T-helper 22 cell (primary cell): ENCODE data around the gene CYB5B.

Source experiments
- DNase-seq: peaks from one replicate; pipeline ENCODE4 v3.0.0-alpha.2; 2020; ENCODE audit warnings: low read depth

The CYB5B gene

GRCh38 chr16:69444873-69445517 lies 20.6 kb downstream of the CYB5B start:
- no peak for DNase-seq

DNA sequence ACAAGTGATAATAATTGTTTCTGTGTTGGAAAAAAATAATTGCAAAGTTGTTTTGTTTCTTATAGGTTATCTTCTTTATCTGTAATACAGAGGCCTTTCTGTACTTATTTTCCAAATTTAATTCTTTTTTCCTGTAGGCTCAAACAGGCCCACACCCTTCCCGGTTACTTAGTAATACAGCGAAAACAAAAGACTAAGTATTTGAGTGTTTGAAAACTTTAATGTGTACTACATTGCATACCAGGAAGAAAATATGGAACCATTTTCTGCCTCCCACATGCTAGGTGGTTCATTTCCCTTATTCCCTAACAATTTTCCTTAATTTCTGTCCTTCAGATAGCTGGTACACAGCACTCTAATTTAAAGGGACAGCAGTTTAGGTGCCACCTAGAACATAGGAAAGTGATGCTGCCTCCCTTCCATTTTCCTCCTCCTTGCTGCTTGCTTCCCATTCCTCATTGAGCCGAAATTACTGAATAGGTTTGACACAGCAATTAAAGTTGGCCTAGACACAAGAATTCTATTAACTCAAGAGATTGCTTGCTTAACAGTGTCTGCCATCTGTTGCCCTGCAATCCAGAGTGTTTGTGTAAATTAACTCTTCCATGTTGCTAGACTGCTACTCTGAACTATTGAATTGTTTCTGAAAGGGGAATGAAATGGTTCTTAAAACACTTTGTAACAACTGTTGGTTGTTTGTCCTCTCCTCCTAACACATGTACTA lies 24.2 kb downstream of the CYB5B start:
- DNase-seq: no peak

GRCh38 chr16:69451166-69451565 lies 26.7 kb downstream of the CYB5B start:
- DNase-seq: no peak

GRCh38 chr16:69453936-69454335 lies 29.5 kb downstream of the CYB5B start:
- DNase-seq: no peak

- DNase-seq: no peak
These were observed 39.5 kb downstream of the CYB5B start for GRCh38 chr16:69463876-69464275.

DNA sequence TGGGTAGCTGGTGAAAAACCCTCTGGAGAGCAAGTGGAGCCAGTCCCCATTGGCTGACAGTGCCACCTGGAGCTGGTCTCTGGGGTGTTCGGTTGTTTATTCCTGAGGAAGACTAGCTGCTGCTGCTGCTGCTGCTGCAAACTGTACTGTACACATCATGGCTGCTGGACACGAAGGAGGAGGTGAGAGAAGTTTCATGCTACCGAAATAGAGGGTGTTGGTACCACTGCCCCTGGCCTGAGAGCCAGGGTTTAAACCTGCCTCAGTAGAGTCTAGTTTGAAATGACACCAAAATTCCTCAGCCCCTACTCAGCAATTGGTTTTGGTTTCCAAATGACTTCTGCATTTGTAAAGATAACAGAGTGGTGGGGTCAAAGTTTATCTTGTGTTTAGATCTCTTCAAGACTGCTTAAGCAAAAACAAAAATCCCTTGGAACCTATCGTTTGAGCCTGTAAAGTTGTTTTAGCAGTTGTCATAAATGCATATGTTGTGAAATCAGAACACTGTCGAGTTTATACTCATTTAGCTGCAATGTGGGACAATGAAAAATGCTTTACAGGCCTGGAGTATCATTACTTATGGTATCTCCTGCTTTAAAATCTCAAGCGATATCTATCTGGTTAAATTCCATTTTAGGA lies 40.8 kb downstream of the CYB5B start:
- DNase-seq: peak; percentile 2

DNA sequence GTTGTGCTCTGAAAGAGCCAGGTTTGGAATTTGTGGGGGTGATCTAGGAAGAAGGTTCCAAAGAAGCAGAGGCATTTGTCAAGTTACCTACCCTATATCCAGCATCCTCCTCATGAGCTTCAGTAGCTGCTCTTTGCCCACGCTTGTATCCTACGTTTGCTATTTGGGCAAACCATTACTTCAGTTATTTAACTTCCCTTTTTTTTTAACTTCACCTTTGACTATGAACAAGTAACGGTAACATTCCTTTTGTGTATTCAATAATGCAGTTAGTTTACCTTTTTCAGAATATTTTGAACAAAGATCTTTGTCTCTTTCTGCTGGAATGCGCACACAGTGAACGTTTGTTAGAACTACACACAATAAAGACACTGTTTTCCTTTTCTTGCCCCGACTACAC lies 41.5 kb downstream of the CYB5B start:
- no peak for DNase-seq

DNA sequence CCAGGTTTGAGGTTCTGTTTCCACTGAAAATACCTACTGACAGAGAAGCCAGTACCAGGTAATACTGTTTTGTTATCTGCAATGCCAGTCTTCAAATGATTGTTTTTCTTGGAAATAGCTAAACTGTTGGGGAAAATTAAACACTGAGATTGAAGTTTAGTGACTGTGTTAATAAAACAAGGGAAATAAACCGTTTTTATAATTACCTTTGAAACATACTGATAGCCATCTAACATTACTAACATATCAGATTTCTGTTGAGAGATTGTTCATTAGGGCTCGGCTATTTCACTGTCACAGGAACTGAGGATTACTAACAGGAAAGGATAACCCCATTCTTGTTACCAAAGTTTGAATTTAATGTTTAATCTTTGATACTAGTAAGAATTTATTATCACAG lies 42.1 kb downstream of the CYB5B start:
- DNase-seq: no peak

- DNase-seq: no peak
These were observed 42.7 kb downstream of the CYB5B start for GRCh38 chr16:69467080-69467479.

- no peak for DNase-seq
These were observed 43.2 kb downstream of the CYB5B start for GRCh38 chr16:69467531-69468204.

DNA sequence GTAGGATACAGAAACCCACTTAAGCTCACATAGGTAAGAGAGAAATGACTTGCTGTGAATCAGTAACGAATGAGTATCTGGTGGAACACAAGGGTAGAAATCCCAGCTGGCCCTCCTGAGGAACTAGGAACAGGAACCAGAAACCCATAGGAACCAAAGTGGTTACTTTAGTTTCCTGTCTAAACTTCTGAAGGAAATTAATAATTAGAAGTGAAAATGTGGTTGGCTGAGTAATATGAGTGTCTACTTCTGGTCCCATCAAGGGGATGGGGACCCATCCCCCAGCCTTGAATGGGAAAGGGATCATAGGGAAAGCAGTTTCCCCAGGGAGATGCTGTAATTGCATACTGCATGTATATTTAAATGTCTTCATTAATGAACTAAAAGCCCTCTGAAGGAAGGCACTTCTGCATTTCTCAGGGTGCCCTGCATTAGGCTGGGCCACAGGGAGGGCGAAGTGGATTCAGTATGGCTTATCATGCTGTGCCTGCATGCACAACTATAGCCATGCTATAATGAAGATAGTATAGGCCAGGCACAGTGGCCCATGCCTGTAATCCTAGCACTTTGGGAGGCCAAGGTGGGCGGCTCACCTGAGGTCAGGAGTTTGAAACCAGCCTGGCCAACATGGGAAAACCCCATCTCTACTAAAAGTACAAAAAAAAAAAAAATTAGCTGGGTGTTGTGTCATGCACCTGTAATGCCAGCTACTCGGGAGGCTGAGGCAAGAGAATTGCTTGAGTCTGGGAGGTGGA lies 45.6 kb downstream of the CYB5B start:
- no peak for DNase-seq

GRCh38 chr16:69471121-69471520 lies 46.7 kb downstream of the CYB5B start:
- no peak for DNase-seq

- no peak for DNase-seq
These were observed 50.0 kb downstream of the CYB5B start for GRCh38 chr16:69474408-69474807.

DNA sequence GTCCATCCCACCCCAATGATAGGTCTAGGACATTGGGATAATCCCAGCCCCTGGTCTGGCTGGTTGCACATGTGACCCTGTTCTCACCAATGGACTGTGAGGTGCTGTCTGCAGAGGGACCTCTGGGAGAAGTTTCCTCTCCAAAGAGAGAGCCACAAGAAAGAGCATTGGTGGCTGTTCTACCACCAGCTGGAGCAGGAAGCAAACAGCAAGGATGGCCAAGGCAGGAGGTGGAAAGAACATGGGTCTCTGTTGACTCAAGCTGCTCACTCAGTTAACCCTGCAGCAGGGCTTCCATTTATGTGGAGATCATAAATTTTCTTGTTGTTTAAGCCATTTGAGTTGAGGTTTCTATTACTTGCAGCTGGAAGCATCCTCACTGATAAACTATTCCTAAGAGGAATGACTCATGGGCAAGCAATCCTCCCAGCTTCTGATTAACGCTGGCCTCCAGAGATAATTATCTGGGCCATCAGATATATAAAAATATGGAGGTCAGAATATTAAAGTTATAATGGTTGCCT lies 52.6 kb downstream of the CYB5B start:
- DNase-seq: no peak

DNA sequence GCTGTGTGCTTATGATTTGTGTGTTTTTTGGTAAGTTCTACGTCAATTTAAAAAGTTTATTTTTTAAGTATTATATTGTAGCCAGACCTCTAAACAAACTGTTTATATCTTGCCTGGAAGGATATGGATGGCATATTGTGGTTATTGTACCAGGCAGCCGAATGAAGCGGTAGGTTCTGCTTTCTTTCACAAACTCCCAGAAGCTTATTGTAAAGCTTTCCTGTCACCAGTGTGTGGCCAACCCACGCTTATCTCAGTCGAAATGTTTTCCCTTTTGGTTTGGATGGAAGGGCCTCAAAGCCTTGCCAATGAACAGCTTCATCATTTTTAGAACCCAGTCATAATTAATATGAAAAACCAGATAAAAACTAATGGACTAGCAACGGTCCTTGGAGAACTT lies 53.1 kb downstream of the CYB5B start:
- no peak for DNase-seq

DNA sequence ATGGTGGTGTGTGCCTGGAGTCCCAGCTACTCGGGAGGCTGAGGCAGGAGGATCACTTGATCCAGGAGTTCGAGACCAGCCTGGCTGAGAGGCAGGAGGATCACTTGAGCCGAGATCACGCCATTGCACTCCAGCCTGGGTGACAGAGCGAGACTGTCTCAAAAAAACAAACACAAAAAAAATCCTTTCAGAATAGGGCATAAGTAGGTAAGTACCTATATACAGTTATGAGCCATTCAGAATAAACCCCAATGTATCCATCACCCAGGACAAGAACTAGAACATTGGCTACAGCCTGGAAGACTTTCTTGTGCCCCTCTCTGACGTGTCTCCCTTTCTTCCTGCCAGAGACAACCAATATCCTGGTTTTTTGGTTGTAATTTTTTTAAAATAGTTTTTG lies 54.3 kb downstream of the CYB5B start:
- no peak for DNase-seq

GRCh38 chr16:69479775-69480174 lies 55.4 kb downstream of the CYB5B start:
- no peak for DNase-seq

GRCh38 chr16:69481901-69482341 lies 57.5 kb downstream of the CYB5B start:
- no peak for DNase-seq

- no peak for DNase-seq
These were observed 58.1 kb downstream of the CYB5B start for GRCh38 chr16:69482410-69482991.

GRCh38 chr16:69483611-69484010 lies 59.2 kb downstream of the CYB5B start:
- DNase-seq: no peak

- DNase-seq: no peak
These were observed 60.9 kb downstream of the CYB5B start for GRCh38 chr16:69485361-69485760.
